DND-41 (cell line): ENCODE measurements around the gene AP5B1.

ENCODE experiments used
- ATAC-seq: fragments of 200-7000 bp; cut with Tn5 transposase; 3 replicates; pipeline ENCODE4 v1.9.1; 2021; ENCODE audit warnings: low read depth; ENCODE audit not compliant: insufficient read depth
- DNase-seq: peaks from one replicate; pipeline ENCODE4 v3.0.0-alpha.2; 2020
- H2AFZ ChIP-seq: 2 replicates; pipeline ENCODE4 v1.6.0; 2012; ENCODE audit warnings: low read depth, low read length
- H3K27ac ChIP-seq: 2 replicates; pipeline ENCODE4 v1.5.1; 2012; ENCODE audit warnings: low read length, inconsistent platforms
- H3K27me3 ChIP-seq: fragments of 200-600 bp; sonication (generic); 2 replicates; pipeline ENCODE4 v1.6.0; 2012; ENCODE audit warnings: low read length, mild to moderate bottlenecking, inconsistent platforms; ENCODE audit not compliant: insufficient read depth, poor library complexity
- H3K36me3 ChIP-seq: 2 replicates; pipeline ENCODE4 v1.5.1; 2012; ENCODE audit warnings: low read length, inconsistent platforms; ENCODE audit not compliant: insufficient read depth
- H3K4me1 ChIP-seq: 2 replicates; pipeline ENCODE4 v1.5.1; 2012; ENCODE audit warnings: mild to moderate bottlenecking, low read length; ENCODE audit not compliant: insufficient read depth
- H3K4me2 ChIP-seq: 2 replicates; pipeline ENCODE4 v1.6.0; 2012; ENCODE audit warnings: mild to moderate bottlenecking, moderate library complexity, low read length, inconsistent platforms; ENCODE audit not compliant: insufficient read depth
- H3K4me3 ChIP-seq, 2 experiments: fragments of 200-600 bp in 1 of 2; shearing (Covaris generic) in 1 of 2; 2 replicates each; pipeline ENCODE4 v1.5.1; 2012 to 2016; ENCODE audit warnings: inconsistent platforms in 2 of 2, low read length in 2 of 2, mild to moderate bottlenecking in 2 of 2, low read depth in 1 of 2, moderate library complexity in 1 of 2
- H3K79me2 ChIP-seq: 2 replicates; pipeline ENCODE4 v1.6.0; 2012; ENCODE audit warnings: low read length, inconsistent platforms; ENCODE audit not compliant: insufficient read depth
- H3K9ac ChIP-seq: 2 replicates; pipeline ENCODE4 v1.6.0; 2012; ENCODE audit warnings: low read depth, mild to moderate bottlenecking, inconsistent platforms, low read length, moderate library complexity
- H3K9me3 ChIP-seq: 2 replicates; pipeline ENCODE4 v1.5.1; 2012; ENCODE audit warnings: low read length, moderate library complexity, mild to moderate bottlenecking, inconsistent platforms; ENCODE audit not compliant: insufficient read depth, severe bottlenecking
- H4K20me1 ChIP-seq: 2 replicates; pipeline ENCODE4 v1.6.0; 2012; ENCODE audit warnings: low read length; ENCODE audit not compliant: insufficient read depth
- EZH2 ChIP-seq: IDR thresholded peaks from 3 replicates; pipeline ENCODE4 v1.6.1; 2012; ENCODE audit warnings: borderline replicate concordance, low read depth, mild to moderate bottlenecking, moderate library complexity, low read length, inconsistent platforms; ENCODE audit not compliant: severe bottlenecking
- TF ChIP-seq, protein P1 (sequence below): IDR thresholded peaks from 2 replicates; pipeline ENCODE4 v1.5.1; 2012; ENCODE audit warnings: borderline replicate concordance, low read length, moderate library complexity, mild to moderate bottlenecking; ENCODE audit not compliant: poor library complexity, severe bottlenecking; ENCODE audit errors: extremely low read depth

AP5B1 gene, protein sequence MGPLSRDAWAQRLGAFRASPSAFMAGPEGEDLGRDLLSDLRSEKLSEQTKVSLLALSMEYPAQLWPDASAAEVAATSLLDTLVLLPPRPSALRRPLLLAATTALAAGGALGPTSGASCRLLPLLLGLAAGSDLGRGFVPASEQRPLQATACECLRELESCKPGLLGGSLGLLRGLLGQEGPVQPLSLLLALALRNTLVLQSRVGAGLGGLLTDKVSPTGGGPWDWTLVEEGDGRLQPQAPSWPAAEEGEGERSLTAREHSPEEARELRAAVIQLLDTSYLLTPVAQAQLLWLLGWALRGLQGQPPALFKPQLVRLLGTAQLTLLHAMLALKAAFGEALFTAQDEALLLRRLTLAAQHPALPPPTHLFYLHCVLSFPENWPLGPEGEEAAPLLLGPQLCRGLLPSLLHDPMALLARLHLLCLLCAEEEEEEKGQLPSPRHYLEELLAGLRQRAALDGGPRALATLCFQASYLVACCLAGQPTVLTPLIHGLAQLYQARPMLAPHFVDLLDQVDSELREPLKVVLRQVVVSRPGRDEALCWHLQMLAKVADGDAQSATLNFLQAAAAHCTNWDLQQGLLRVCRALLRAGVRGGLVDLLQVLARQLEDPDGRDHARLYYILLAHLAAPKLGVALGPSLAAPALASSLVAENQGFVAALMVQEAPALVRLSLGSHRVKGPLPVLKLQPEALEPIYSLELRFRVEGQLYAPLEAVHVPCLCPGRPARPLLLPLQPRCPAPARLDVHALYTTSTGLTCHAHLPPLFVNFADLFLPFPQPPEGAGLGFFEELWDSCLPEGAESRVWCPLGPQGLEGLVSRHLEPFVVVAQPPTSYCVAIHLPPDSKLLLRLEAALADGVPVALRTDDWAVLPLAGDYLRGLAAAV

DNA sequence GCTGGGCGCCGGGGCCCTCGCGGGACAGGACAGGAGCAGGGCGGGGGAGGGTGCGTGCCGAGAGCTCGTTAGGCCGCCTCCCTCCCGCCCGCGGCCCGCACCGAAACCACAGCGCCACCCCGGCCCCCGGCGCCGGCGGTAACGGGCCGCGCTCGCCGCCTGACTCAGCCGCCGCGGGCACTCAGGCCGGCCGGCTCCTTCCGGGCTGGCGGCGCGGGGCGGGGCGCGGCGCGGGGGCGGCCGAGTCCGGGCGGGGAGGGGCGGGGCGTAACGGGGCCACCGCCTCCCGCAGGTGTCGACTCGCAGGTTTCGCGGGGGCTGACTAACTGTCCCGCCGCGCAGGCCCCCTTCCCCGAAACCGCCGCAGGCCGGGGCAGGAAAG lies at the start of gene AP5B1:
Gene AP5B1, minus strand, starts transcription at position 207 of the 382 bp plus-strand sequence. CDS start 385 bp downstream, outside the sequence.
- Histone ChIP-seq H2AFZ (peak within 1 kb of the TSS; percentile 94), H3K4me3 (peak within 1 kb of the TSS; percentile 84 to 97), H3K36me3 (peaks cover 32% of the 10 kb centered on the region), H3K9ac (peak within 1 kb of the TSS; percentile 93), H3K4me2 (peak within 1 kb of the TSS; percentile 97), H3K4me1 (peaks cover 26% of the 10 kb centered on the region), H3K79me2 (peaks cover 19% of the 10 kb centered on the region), H3K9me3 (no peaks in the 10 kb centered on the region), H3K27ac (peak within 1 kb of the TSS; percentile 82), H4K20me1 (peaks cover 32% of the 10 kb centered on the region), H3K27me3 (no peaks in the 10 kb centered on the region)
- ATAC-seq (peak; percentile 47), DNase-seq (peak; percentile 70)
- no peak for TF ChIP-seq EZH2
- TF ChIP-seq, protein P1, sequence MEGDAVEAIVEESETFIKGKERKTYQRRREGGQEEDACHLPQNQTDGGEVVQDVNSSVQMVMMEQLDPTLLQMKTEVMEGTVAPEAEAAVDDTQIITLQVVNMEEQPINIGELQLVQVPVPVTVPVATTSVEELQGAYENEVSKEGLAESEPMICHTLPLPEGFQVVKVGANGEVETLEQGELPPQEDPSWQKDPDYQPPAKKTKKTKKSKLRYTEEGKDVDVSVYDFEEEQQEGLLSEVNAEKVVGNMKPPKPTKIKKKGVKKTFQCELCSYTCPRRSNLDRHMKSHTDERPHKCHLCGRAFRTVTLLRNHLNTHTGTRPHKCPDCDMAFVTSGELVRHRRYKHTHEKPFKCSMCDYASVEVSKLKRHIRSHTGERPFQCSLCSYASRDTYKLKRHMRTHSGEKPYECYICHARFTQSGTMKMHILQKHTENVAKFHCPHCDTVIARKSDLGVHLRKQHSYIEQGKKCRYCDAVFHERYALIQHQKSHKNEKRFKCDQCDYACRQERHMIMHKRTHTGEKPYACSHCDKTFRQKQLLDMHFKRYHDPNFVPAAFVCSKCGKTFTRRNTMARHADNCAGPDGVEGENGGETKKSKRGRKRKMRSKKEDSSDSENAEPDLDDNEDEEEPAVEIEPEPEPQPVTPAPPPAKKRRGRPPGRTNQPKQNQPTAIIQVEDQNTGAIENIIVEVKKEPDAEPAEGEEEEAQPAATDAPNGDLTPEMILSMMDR: no peak

DNA sequence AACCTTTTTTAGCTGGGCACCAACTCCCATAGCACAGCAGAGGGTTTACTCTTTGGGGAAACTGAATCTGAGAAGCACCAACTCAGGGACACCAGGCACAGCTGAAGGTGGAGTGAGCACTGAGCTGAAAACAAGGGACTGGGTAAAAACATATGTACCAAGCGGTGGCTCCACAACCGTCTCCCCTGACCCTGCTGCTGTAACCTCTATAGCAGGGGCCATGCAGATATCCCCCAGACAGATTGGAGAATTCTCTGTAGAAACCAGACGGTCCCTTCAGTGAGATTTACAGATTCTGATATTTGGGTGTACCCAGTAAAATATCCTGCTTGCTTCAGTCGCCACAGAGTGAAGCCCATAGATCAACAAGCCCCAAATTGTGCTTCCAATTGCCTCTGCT lies 48.7 kb upstream of the AP5B1 start:
- H3K27me3 ChIP-seq: no peaks in the 10 kb centered on the region
- DNase-seq: no peak
- no peak overlapping the region for H3K27ac ChIP-seq
- no peaks in the 10 kb centered on the region for H3K9me3 ChIP-seq
- TF ChIP-seq EZH2: no peak
- TF ChIP-seq, protein P1: no peak
- no peak overlapping the region for H3K4me2 ChIP-seq
- H4K20me1 ChIP-seq: no peaks in the 10 kb centered on the region
- H3K36me3 ChIP-seq: no peaks in the 10 kb centered on the region
- H3K9ac ChIP-seq: no peak overlapping the region
- peaks cover 16% of the 10 kb centered on the region for H3K4me1 ChIP-seq
- H3K79me2 ChIP-seq: peaks cover 5% of the 10 kb centered on the region
- H3K4me3 ChIP-seq: no peak overlapping the region
- ATAC-seq: no peak
- no peak overlapping the region for H2AFZ ChIP-seq

DNA sequence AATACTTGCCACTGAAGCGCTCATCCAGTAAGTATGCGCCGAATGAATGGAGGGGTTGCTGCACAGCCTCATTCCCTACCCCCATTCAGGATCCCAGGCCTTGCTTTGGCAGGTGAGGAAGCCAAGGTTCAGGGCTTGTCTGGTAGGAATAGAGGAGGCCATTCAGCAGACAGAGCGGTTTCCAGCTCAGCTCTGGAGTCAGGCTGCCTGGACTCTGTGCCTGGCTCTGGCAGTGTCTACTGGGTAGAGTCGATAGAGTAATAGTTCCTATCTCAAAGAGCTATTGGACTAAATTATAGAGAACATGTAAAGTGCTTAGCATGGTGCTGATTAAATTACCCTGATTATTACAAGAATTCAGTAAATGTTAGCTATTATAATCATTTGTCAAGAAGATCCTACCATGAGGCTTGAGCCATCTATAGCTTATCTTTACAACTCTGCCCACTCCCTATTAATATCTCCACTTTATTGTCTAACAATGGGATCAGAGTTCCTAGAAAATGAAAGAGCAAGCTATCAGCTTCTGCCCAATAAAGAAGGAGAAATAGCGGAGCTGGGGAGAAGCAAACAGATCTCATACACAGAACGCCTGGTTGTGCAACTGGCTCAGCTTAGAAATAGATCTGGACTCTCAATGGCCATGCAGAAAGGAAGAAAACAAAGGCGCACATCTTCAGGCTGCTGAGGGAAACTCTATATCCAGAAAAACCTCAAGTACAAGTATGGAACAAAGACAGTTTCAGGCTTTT lies 46.4 kb upstream of the AP5B1 start:
- Histone ChIP-seq H3K9me3 (no peaks in the 10 kb centered on the region), H3K4me2 (no peak overlapping the region), H3K4me1 (no peaks in the 10 kb centered on the region), H3K36me3 (no peaks in the 10 kb centered on the region), H2AFZ (no peak overlapping the region), H3K4me3 (no peak overlapping the region), H3K9ac (no peak overlapping the region), H3K27ac (no peak overlapping the region), H4K20me1 (no peaks in the 10 kb centered on the region), H3K79me2 (no peaks in the 10 kb centered on the region), H3K27me3 (no peaks in the 10 kb centered on the region)
- TF ChIP-seq, protein P1: no peak
- TF ChIP-seq EZH2: no peak
- DNase-seq (no peak), ATAC-seq (no peak)
